ENCODE results near the gene PNLDC1. TPM values are rescaled to one million over a fixed set of nuclear protein-coding genes. Genes with fewer than 3 reads are reported as not detected.
"Not testable (repeated sequence)": the region's sequence is repeated elsewhere in the genome, so short reads cannot be mapped to it uniquely, and the experiment has no call there.

PNLDC1 gene
- total RNA-seq, 1 donor from 2014 or later = 0.11 TPM

- Histone ChIP-seq H3K4me2 (ENCODE audit: low read length) (peak overlapping the region; percentile 86), H2AFZ (ENCODE audit: low read depth, low read length) (peak overlapping the region; percentile 70), H3K27me3 (ENCODE audit: insufficient read depth, low read length) (no peaks in the 10 kb centered on the region), H3K27ac (ENCODE audit: low read depth, low read length) (peak overlapping the region; percentile 81), H3K79me2 (ENCODE audit: insufficient read depth, low read length) (peaks cover 79% of the 10 kb centered on the region), H3K4me3 (ENCODE audit: insufficient read depth, low read depth, low read length) (peak overlapping the region; percentile 85), H3K4me1 (ENCODE audit: insufficient read depth, low read length) (peaks cover 20% of the 10 kb centered on the region), H3K9me3 (ENCODE audit: insufficient read depth, low read depth, low read length) (no peaks in the 10 kb centered on the region), H3K9ac (ENCODE audit: low read length) (peak overlapping the region; percentile 97), H4K20me1 (ENCODE audit: insufficient read depth, low read length) (peaks cover 37% of the 10 kb centered on the region), H3K36me3 (ENCODE audit: insufficient read depth, low read length) (peaks cover 20% of the 10 kb centered on the region)
- Mint-ChIP-seq H3K4me1 (ENCODE audit: low read depth, unreplicated experiment) (peaks cover 23% of the 10 kb centered on the region), H3K9me3 (ENCODE audit: unreplicated experiment) (no peaks in the 10 kb centered on the region), H3K27me3 (ENCODE audit: low read depth, unreplicated experiment) (no peaks in the 10 kb centered on the region), H3K4me3 (ENCODE audit: unreplicated experiment) (peak overlapping the region; percentile 99), H3K36me3 (ENCODE audit: low read depth, unreplicated experiment) (peaks cover 11% of the 10 kb centered on the region), H3K27ac (ENCODE audit: unreplicated experiment) (peak overlapping the region; percentile 73)
- TF ChIP-seq CTCF (IDR thresholded peaks at IDR 0.05; ENCODE audit: insufficient read depth, low read depth, low read length) (no peak), EZH2 (IDR thresholded peaks at IDR 0.05; ENCODE audit: insufficient read depth, low read length) (no peak)
- FAIRE-seq (no peak), DNase-seq (ENCODE audit: low read depth) (no peak)
Measured at GRCh38 chr6:159790956-159791598, 9.0 kb upstream of the PNLDC1 start.

- DNase-seq (ENCODE audit: low read depth); H3K36me3 Mint-ChIP-seq (ENCODE audit: low read depth, unreplicated experiment); H3K9me3 Mint-ChIP-seq (ENCODE audit: unreplicated experiment); H3K27ac Mint-ChIP-seq (ENCODE audit: unreplicated experiment); H3K9me3 ChIP-seq (ENCODE audit: insufficient read depth, low read depth, low read length); H3K27me3 Mint-ChIP-seq (ENCODE audit: low read depth, unreplicated experiment); H3K4me1 ChIP-seq (ENCODE audit: insufficient read depth, low read length); H2AFZ ChIP-seq (ENCODE audit: low read depth, low read length); H3K27me3 ChIP-seq (ENCODE audit: insufficient read depth, low read length); H3K4me3 Mint-ChIP-seq (ENCODE audit: unreplicated experiment); H3K27ac ChIP-seq (ENCODE audit: low read depth, low read length); H3K9ac ChIP-seq (ENCODE audit: low read length); FAIRE-seq; H3K4me2 ChIP-seq (ENCODE audit: low read length); H3K4me3 ChIP-seq (ENCODE audit: insufficient read depth, low read depth, low read length): not testable (repeated sequence)
- H3K36me3 ChIP-seq (ENCODE audit: insufficient read depth, low read length) = peaks cover 17% of the 10 kb centered on the region
- H4K20me1 ChIP-seq (ENCODE audit: insufficient read depth, low read length) = peaks cover 16% of the 10 kb centered on the region
- peaks cover 11% of the 10 kb centered on the region for H3K4me1 Mint-ChIP-seq (ENCODE audit: low read depth, unreplicated experiment)
- peaks cover 47% of the 10 kb centered on the region for H3K79me2 ChIP-seq (ENCODE audit: insufficient read depth, low read length)
Measured at GRCh38 chr6:159794976-159795375, 5.1 kb upstream of the PNLDC1 start.

- TF ChIP-seq CTCF (IDR thresholded peaks at IDR 0.05; ENCODE audit: insufficient read depth, low read depth, low read length) = no peak
- no peak for TF ChIP-seq EZH2 (IDR thresholded peaks at IDR 0.05; ENCODE audit: insufficient read depth, low read length)
- H3K27ac Mint-ChIP-seq (ENCODE audit: unreplicated experiment) = no peak overlapping the region
- Histone ChIP-seq H3K9me3 (ENCODE audit: insufficient read depth, low read depth, low read length) (no peaks in the 10 kb centered on the region), H3K27ac (ENCODE audit: low read depth, low read length) (no peak overlapping the region), H4K20me1 (ENCODE audit: insufficient read depth, low read length) (peaks cover 10% of the 10 kb centered on the region), H3K4me3 (ENCODE audit: insufficient read depth, low read depth, low read length) (no peak overlapping the region), H3K79me2 (ENCODE audit: insufficient read depth, low read length) (peaks cover 25% of the 10 kb centered on the region), H3K4me2 (ENCODE audit: low read length) (no peak overlapping the region), H2AFZ (ENCODE audit: low read depth, low read length) (no peak overlapping the region), H3K36me3 (ENCODE audit: insufficient read depth, low read length) (peaks cover 15% of the 10 kb centered on the region), H3K4me1 (ENCODE audit: insufficient read depth, low read length) (peaks cover under 1% of the 10 kb centered on the region), H3K9ac (ENCODE audit: low read length) (no peak overlapping the region), H3K27me3 (ENCODE audit: insufficient read depth, low read length) (no peaks in the 10 kb centered on the region)
- no peak for DNase-seq (ENCODE audit: low read depth)
- peaks cover 8% of the 10 kb centered on the region for H3K36me3 Mint-ChIP-seq (ENCODE audit: low read depth, unreplicated experiment)
- peaks cover 4% of the 10 kb centered on the region for H3K4me1 Mint-ChIP-seq (ENCODE audit: low read depth, unreplicated experiment)
- FAIRE-seq = no peak
- no peak overlapping the region for H3K4me3 Mint-ChIP-seq (ENCODE audit: unreplicated experiment)
- no peaks in the 10 kb centered on the region for H3K27me3 Mint-ChIP-seq (ENCODE audit: low read depth, unreplicated experiment)
- H3K9me3 Mint-ChIP-seq (ENCODE audit: unreplicated experiment) = no peaks in the 10 kb centered on the region
Measured at GRCh38 chr6:159797554-159797953, 2.5 kb upstream of the PNLDC1 start.
